HepG2 (cell line): ENCODE measurements around the gene DST. TPM values are rescaled to one million over a fixed set of nuclear protein-coding genes. Genes with fewer than 3 reads are reported as not detected.
A peak's percentile ranks its signal among the peaks of the same experiment; 100 is the strongest.

ENCODE experiments used
- DMTF1 ChIP-seq: sonication (generic); formaldehyde crosslinking; IDR thresholded peaks from 2 replicates; pipeline ENCODE4 v1.4.0; 2020; ENCODE audit warnings: mild to moderate bottlenecking, missing genetic modification reagents
- JUND ChIP-seq: sonication (generic); formaldehyde crosslinking; IDR thresholded peaks from 2 replicates; pipeline ENCODE4 v1.8.0; 2022; ENCODE audit warnings: mild to moderate bottlenecking, missing genetic modification reagents
- MAX ChIP-seq: IDR thresholded peaks from 2 replicates; pipeline ENCODE4 v1.6.1; 2012; ENCODE audit warnings: inconsistent platforms
- MBNL3 ChIP-seq: fragments of 250-450 bp; sonication (Bioruptor Pico); conservative IDR thresholded peaks from 2 replicates; pipeline ENCODE4 v1.8.0; 2022; ENCODE audit warnings: mild to moderate bottlenecking, inconsistent platforms
- MEF2D ChIP-seq: sonication (generic); formaldehyde crosslinking; IDR thresholded peaks from 2 replicates; pipeline ENCODE4 v1.5.1; 2020; ENCODE audit warnings: mild to moderate bottlenecking, missing genetic modification reagents
- NCOA1 ChIP-seq: sonication (generic); formaldehyde crosslinking; IDR thresholded peaks from 2 replicates; pipeline ENCODE4 v1.9.0; 2021; ENCODE audit warnings: missing genetic modification reagents
- NCOA5 ChIP-seq: sonication (generic); formaldehyde crosslinking; IDR thresholded peaks from 2 replicates; pipeline ENCODE4 v1.4.0; 2020; ENCODE audit warnings: missing genetic modification reagents
- NPAS2 ChIP-seq: sonication (generic); formaldehyde crosslinking; IDR thresholded peaks from 2 replicates; pipeline ENCODE4 v1.8.0; 2022; ENCODE audit warnings: mild to moderate bottlenecking, missing genetic modification reagents, borderline replicate concordance
- RNF219 ChIP-seq: sonication (generic); formaldehyde crosslinking; IDR thresholded peaks from 2 replicates; pipeline ENCODE4 v1.5.0; 2020; ENCODE audit warnings: mild to moderate bottlenecking, missing genetic modification reagents
- ZBTB7A ChIP-seq: sonication (generic); formaldehyde crosslinking; IDR thresholded peaks from 2 replicates; pipeline ENCODE4 v1.8.0; 2022; ENCODE audit warnings: mild to moderate bottlenecking, missing genetic modification reagents
- ZHX1 ChIP-seq: sonication (generic); formaldehyde crosslinking; IDR thresholded peaks from 2 replicates; pipeline ENCODE4 v1.8.1; 2022; ENCODE audit warnings: low read depth, mild to moderate bottlenecking, missing genetic modification reagents
- ZNF274 ChIP-seq: sonication (generic); formaldehyde crosslinking; IDR thresholded peaks from 2 replicates; pipeline ENCODE4 v1.5.1; 2020; ENCODE audit warnings: mild to moderate bottlenecking, missing genetic modification reagents
- ZNF704 ChIP-seq: sonication (generic); formaldehyde crosslinking; IDR thresholded peaks from 2 replicates; pipeline ENCODE4 v1.8.1; 2023; ENCODE audit warnings: mild to moderate bottlenecking, inconsistent platforms, moderate library complexity, missing genetic modification reagents, borderline replicate concordance
- ZNF75D ChIP-seq: sonication (generic); formaldehyde crosslinking; IDR thresholded peaks from 2 replicates; pipeline ENCODE4 v1.8.1; 2023; ENCODE audit warnings: missing genetic modification reagents, mild to moderate bottlenecking, borderline replicate concordance
- ZNF792 ChIP-seq: IDR thresholded peaks from 2 replicates; pipeline ENCODE4 v1.6.1; 2016
- polyA plus RNA-seq, 8 experiments: library from polyadenylated mRNA; depleted of rRNA in 3 of 8; stranded (reverse) in 7 of 8; unstranded in 1 of 8; fragments of >200 nt; fragmentation: Illumina TruSeq in 4 of 8; extraction: Trizol in 4 of 8; gene quantifications; 2 replicates each; pipeline versions ENCODE4 v1.2.1 to v1.2.3, GENCODE V29; 2011 to 2016; ENCODE audit warnings: low read depth in 4 of 8, missing spikeins in 1 of 8, mixed read lengths in 1 of 8; ENCODE audit not compliant: insufficient read depth in 1 of 8
- total RNA-seq, 5 experiments: library from RNA; depleted of rRNA; stranded (reverse); fragments of >200 nt; fragmentation: Illumina TruSeq; extraction: Trizol; gene quantifications; 2 replicates each; pipeline ENCODE4 v1.2.3, GENCODE V29; 2016; ENCODE audit warnings: low read depth in 1 of 5

The DST gene
- total and polyA plus RNA-seq, 2 of the 13 experiments (the other 11 are each of a cell fraction or from before 2014, with no cell fraction given), result 64.4 to 89.0 TPM

GRCh38 chr6:56482525-56482924 lies 160.2 kb downstream of the DST start (continued):
- no peak for TF ChIP-seq JUND (CRISPR knock-in tag)
- TF ChIP-seq ZNF792 (CRISPR knock-in tag), result peak; percentile 77; the same call in 1 of the 2 replicates
- TF ChIP-seq DMTF1 (CRISPR knock-in tag), result no peak
- no peak for TF ChIP-seq ZBTB7A (CRISPR knock-in tag)
- TF ChIP-seq RNF219, result no peak
- no peak for TF ChIP-seq NCOA5 (CRISPR knock-in tag)
- TF ChIP-seq NCOA1, result no peak
- TF ChIP-seq ZHX1, result no peak
- no peak for TF ChIP-seq MBNL3 (CRISPR knock-in tag)
- no peak for TF ChIP-seq MEF2D
- no peak for TF ChIP-seq NPAS2 (CRISPR knock-in tag)
- TF ChIP-seq MAX, result peak; percentile 59
- peak; percentile 97 for TF ChIP-seq ZNF274 (CRISPR knock-in tag)
- TF ChIP-seq ZNF75D, result no peak
- TF ChIP-seq ZNF704 (CRISPR knock-in tag), result no peak
